Islet precursor cell (in vitro differentiated cells): Measurements from ENCODE around the gene APEX2.
"Not testable (repeated sequence)": the region's sequence is repeated elsewhere in the genome, so short reads cannot be mapped to it uniquely, and the experiment has no call there.

Experiments
- DNase-seq: peaks from one replicate; pipeline ENCODE4 v3.0.0-alpha.2; 2018

APEX2 gene

DNA sequence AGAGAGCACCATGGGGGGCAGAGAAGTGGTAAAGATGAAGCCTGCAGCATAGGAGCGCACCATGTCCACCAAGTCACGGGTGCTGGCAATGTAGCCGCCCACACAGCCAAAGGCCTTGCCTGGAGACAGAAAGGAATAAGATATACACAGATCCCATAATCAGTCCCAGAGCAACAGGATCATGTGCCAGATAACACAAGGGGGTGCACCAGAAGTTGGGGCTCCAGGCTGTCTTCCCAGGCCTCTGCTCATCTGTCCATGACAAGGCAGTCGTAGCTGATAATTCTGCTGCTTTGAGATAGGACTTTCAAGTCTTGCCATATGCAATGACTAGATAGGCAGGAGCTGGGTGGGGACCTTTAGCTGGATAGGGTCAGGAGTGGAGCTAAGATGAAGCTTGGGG is 14.7 kb downstream of the APEX2 start:
- DNase-seq = no peak

DNA sequence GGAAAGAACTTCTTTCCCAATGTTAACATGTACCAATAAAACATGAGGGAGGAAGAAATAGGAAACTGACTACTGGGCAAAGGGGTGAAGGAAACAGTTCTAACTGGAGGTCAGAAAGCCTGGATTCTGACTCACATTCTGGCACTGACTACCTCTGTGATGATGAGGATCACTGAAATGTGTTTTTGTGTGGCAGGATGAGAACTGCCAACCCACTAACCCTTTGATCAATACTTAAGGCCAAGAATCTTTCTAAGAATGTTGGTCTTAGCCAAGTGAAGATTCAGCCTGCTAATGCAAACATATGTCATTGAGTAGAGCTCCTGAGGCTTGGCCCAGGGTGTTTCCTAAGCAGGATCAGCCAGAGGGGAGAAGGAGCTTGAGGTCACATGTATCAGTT is 26.0 kb downstream of the APEX2 start:
- no peak for DNase-seq

DNA sequence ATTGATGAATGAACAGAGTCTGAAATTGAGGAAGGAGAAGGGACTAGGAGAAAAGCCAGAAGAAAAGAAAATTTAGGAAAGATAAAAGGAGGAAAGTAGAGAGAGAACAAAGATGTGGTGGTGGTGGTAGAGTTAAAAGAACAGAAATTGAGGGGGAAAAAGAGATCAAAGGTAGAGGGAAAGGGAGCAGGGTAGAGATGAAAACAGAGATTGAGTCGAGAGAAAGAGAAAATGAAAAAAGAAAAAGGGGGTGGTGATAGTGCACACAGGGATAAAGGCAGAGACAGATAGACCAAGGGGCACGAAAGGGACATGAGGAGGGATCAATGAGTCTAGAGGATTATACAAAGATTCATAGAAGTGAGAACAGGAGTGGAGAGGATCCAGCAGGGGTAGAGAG is 26.7 kb downstream of the APEX2 start:
- DNase-seq = no peak

DNA sequence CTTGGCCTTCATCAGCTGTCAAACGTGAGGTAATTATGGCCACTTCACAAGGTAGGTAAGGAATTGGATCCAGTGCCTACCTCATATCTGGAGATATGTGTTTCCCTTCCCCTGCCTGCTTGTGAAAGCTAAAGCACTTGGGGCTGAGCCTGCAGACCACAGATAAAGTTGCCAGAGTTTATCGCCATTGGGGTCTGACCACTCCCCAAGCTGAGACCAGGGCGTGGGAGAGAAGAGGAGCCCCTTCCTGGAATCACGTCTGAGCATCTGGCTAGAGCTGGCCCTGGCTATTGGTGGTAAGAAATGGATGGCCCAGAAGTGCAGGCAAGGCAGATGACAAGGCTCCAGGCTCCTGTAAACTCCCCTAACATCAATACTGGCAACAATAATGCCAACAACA is 27.9 kb downstream of the APEX2 start:
- DNase-seq = no peak

DNA sequence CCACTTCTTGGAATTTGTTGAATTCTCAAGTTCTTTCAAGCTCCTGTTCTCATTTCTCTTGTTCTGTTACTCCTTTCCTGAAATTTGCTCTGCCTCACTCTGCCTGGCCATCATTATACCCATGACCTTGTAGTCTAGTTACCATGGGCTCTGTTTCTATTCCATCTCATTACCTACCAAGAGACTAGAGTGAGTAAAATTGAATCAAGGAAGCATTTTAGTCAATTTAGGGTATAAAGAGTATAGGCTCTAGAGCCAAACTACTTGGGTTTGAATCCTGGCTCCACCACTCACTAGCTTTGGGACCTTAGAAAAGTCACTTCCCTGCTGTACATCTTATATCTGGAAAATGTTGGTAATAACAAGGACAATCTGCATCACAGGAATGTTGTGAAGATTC is 28.4 kb downstream of the APEX2 start:
- no peak for DNase-seq

DNA sequence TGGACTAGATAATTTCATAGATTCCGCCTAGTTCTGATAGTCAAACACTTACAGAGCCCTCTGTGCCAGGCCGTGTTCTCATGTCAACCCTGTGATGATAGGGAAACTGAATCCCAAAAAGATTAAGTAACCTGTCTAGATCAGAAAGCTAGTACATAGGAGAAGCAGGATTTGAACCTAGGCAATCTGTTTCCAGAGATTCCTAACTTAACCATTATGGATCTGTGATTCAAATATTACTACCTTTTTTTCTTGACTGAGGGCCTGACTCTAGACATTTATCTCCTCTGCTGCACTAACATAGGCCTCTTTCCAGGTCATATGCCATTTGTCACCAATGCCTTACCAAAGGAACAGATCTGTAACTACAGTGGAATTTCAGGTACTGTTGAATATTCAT is 29.1 kb downstream of the APEX2 start:
- DNase-seq = no peak

DNA sequence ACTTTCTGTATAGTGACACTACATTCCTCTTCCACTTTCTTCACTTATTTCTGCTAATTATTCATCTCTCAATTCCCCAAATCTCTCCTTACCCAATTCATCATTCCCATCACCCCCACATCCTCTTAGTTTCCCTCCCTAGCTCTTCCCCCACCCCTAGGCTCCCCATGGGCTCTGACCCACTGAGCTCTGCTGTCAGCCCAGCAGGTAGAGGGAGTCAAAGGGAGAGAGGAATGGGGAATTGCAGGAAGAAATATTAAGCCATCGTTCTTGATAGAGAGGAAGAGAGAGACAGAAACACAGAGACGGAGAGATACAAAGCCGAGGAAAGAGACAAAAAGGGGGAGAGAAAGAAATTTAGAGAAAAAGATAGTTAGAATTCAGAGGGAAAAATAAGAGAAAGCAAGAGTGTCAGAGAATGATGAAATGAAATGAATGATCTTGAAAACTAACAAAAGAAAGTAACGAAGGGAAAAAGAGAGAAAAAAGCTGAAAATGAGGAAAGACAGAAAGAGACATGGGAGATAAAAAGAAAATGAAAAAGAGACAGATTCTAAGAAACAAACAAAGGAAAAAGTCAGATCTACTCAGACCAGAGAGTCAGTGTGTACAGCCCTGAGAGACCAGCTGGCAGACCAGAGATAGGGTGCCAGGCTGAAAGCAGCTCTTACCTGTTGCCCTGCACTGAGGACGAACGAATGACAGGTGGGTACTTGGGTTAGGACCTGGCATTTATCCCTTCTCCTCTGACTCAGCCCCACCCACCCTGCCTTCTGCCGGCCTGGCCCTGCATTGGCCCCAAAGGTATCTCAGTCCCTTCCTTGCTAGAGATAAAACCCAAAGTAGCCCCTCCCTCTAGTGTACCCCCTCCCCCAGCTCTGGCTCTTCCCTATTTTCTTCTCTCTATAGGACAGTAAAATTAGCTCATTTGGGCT is 30.4 kb downstream of the APEX2 start, which contains the start of gene ALAS2:
TSS of gene ALAS2 (minus strand) at position 707 of the 935 bp plus-strand sequence. CDS start 4,977 bp downstream, outside the sequence.
- DNase-seq = no peak

DNA sequence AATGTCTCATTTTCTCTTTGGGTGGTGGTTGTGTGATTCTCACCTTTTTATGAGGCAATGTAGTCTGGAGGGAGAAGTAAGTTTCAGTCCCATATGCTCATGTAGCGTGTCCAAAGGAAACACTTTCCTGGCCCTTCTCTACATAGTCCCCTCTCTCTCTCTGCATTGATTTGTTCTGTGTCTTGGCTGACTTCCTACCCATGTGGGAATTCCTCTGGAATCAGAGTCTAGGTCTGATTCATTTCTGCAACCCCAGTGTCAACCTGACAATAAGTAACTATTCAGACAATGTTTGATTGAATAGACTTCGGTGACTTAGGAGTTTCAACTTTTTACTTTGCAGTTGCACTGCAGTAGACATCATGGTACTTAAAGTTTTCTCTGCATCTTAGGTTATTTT is 33.3 kb downstream of the APEX2 start:
- DNase-seq = no peak

DNA sequence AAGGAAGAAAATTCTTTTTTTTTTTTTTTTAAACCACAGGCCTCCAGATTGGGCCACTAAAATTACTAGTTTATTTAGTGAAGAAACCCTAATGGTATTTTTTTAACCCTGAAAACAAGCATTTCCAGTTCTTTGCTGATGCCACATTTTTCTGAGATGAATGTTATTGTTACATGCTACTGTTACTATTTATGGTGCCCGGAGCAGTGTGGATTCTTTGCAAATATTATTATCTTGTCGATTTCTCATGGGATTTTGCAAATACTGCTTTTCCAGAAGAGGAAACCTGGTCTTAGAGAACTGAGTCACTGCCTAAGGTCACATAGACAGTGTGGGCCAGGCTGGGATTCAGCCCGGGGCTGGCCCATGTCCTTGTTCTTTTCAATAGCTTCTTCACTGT is 39.3 kb downstream of the APEX2 start:
- no peak for DNase-seq

DNA sequence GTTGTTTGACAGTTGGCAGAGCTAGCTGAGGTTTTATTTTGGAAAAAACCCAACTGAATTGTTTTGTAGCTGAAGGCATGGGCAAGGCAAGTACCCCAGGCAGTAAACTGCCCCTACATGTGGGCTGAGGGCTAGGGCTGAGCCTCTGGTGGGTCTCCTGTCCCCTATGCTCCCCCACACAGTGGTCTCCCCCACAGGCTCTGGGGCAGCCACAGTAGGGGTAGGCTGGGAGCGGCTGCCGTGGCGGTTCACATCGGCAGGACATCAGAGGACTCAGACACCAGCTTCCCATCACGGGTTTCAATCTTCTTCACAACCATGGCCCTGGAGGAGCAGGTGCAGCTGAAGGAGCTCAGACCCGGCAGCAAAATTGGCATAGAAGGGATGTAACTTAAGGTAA is 41.4 kb downstream of the APEX2 start:
- no peak for DNase-seq

DNA sequence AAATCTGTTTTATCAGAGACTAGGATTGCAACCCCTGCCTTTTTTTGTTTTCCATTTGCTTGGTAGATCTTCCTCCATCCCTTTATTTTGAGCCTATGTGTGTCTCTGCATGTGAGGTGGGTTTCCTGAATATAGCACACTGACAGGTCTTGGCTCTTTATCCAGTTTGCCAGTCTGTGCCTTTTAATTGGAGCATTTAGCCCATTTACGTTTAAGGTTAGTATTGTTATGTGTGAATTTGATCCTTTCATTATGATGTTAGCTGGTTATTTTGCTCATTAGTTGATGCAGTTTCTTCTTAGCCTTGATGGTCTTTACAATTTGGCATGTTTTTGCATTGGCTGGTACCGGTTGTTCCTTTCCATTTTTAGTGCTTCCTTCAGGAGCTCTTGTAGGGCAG is 50.4 kb downstream of the APEX2 start:
- DNase-seq = not testable (repeated sequence)

DNA sequence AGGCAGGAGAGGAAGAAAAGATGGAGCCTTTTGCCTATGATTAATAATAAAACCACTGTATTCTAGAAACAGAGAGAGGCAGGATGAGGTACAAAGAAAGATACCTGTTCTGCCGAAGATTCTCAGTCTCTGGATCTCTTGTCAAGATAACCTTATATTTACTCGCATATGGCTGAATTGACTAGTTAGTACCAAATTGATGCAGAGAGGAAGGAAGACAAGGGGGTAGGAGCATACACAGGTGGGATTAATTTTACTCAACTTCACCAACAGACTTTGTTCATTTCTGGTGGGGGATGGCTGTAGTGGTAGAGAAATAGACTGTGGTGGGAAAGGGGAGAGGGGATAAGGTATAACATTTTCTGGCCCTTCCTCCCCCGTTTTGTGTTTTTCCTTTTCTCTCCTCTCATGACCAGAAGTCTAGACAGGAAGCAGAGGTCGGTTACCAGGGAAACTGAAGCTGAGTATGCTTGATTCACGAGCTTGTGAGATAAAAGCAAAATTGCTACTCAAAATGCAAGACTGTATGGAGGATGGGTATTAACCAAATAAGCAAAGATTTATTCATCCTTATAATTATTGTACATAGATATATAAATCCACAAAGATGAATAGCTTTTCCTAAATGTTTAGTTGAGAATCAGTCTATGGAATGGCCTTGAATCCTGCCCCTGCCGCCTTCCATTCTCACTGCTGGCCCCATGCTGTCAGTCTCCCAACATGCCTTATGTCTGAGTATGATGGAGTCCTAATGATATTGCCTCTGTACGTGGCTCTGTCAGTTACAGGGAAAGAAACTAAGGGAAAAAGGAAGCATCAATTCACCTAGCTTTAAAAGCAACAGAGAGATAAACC is 56.9 kb downstream of the APEX2 start:
- DNase-seq = no peak

DNA sequence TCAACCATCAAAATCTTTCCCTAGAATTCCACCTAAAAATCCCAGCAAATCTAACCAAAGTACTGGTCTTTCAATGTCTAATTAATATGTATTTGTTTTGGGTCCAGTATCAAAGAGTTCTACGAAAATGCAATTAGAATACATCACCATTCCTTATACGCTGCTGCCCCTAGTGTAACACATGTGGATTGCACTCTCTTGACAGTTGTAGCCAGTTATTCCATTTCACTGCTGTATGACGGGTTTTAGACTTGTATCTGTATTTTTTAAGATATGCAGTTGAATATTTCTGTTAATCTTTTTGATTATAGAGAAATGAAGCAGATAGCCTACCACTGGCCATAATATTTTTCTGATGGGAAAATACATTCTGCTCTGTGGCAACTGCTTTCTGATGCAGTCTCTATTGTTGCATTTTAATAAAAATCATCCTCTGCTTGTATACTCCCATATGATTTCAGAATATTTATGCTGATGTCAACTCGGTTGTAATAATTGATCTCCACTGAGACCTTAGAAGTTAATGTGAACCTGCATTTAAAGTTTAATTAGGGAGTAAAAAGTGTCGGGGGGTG is 57.6 kb downstream of the APEX2 start:
- DNase-seq = no peak
